GM12873 (cell line): ENCODE data around the gene COA1.

Experiments used
- TF ChIP-seq, protein P1 (sequence below): IDR thresholded peaks from 2 replicates; pipeline ENCODE4 v1.5.1; 2012; ENCODE audit warnings: low read depth, mild to moderate bottlenecking, moderate library complexity, low read length, control low read depth; ENCODE audit not compliant: insufficient read depth; ENCODE audit errors: missing control alignments

COA1 gene

DNA sequence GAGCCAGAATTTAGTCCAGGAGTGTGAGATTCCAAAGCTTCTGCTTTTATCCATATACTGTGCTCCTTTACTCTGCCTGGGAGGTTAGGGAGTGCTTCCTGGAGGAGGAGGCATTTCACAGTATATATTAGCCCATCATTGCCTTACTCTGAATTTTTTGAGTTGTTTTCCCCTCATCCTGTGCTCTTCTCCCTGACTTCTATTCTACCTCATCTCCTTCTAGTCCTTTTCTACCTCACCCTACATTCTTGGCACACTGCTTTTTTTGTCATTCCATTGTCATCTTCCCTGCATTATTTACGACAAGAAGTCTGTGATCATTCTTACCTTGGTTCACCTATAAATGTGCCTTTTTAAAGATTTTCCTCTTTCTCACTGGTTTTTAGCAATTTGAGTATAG is 125.1 kb downstream of the COA1 start:
- TF ChIP-seq, protein P1, sequence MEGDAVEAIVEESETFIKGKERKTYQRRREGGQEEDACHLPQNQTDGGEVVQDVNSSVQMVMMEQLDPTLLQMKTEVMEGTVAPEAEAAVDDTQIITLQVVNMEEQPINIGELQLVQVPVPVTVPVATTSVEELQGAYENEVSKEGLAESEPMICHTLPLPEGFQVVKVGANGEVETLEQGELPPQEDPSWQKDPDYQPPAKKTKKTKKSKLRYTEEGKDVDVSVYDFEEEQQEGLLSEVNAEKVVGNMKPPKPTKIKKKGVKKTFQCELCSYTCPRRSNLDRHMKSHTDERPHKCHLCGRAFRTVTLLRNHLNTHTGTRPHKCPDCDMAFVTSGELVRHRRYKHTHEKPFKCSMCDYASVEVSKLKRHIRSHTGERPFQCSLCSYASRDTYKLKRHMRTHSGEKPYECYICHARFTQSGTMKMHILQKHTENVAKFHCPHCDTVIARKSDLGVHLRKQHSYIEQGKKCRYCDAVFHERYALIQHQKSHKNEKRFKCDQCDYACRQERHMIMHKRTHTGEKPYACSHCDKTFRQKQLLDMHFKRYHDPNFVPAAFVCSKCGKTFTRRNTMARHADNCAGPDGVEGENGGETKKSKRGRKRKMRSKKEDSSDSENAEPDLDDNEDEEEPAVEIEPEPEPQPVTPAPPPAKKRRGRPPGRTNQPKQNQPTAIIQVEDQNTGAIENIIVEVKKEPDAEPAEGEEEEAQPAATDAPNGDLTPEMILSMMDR: no peak

DNA sequence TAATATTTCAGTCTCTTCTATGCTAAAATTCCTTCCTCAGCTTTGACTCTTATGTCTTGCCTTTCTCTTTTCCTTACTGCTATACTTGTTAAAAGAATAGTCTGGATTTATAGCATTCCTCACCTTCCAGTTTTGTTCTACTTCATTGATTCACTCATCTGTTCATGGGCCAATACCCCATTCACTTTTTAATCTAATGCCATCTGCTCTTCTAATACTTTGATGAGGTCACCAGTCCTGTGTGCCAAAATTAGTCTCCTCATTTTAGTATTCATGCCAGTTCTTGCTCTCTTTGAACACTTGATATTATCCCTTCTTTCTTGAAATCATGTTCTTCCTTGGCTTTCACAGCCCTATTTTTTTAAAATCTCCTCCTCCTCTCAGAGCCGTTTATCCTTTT is 127.1 kb downstream of the COA1 start:
- TF ChIP-seq, protein P1: no peak

DNA sequence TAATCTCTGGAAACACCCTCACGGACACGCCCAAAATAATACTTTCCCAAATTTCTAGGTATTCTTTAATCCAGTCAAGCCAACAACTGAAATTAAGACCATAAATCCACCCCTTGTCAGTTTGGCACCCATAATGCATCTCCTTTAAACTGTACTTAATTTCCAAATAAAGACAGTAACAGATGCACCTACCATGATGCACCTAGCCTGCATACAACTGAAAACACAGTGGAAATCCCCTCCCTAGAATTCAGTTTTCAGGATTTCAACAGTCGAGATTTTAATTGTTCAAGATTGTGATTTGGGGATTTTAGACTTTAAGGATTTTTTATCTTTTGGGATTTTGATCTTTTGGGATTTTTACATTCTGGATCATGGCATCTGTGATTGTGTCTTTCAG is 129.3 kb downstream of the COA1 start:
- TF ChIP-seq, protein P1: no peak

DNA sequence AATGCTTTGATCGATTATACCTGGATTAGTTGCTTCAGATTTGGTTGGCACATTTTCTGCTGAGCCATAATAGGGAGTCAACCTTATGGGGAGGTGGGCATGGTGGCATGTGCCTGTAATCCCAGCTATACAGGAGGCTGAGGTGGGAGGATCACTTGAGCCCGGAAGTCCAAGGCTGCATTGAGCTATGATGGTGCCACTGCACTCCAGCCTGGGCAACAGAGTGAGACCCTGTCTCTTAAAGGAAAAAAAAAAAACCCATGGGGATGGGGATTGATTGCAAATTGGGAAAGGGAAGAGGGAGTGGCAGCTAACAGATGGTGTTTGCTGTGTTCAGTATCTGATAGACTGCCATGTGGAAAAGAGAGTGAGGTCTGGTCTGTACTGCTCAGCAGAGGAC is 135.3 kb downstream of the COA1 start:
- TF ChIP-seq, protein P1: no peak

DNA sequence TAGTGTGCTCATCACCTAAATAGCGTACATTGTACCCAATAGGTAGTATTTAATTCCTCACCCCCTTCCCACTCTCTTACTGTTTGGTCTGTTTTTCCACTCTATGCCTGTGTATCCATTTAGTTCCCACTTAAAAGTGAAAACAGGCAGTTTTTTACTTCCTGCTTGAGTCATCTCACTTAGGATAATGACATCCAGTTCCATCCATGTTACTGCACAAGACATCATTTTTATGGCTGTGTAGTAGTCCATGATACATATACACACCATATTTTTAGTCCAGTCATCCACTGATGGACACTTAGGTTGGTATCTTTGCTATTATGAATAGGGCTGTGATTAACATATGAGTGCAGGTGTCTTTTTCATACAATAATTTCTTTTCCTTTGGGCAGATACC is 136.3 kb downstream of the COA1 start:
- TF ChIP-seq, protein P1: no peak

DNA sequence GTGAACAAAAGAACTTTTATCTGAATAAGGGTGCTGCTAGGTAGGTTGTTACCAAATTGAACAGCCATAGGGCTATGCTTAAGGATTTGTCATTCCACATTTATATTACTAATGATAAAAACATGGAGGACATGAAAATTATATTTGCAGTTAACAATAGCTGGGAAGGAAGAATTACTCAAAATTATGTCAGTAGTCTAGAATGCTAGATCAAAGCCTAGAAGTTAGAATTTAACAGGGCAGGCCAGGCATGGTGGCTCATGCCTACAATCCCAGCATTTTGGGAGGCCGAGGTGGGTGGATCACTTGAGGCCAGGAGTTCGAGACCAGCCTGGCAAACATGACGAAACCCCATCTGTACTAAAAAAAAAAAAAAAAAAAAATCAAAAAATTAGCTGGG is 137.0 kb downstream of the COA1 start:
- TF ChIP-seq, protein P1: no peak

DNA sequence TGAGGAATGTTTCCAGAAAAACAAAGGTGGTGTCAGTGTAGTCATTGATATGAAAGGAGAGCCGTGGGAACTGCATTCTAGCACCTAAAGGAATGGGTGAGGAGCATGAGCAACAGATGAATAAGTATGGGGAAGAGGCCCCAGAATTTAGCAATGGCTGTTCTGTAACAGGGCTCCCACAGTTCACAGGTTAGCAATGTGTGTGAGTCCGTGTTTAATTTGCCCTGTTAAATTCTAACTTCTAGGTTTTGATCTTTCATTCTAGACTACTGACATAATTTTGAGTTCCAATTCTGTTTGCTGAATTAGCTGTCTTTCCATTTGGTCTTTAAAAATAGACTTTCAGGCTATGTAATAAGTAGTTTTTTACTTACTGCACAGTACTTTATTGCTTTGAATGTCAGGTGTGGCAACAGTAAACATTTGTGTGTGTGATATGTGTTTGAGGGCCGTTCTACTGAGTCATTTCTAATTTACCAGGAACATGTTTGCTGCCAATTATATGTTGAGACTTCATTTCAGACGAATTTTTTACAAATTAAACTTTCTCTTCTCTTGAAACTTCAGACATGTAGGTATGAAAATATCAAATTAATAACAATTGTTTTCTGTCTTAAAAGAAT is 137.7 kb downstream of the COA1 start:
- TF ChIP-seq, protein P1: no peak
